Neural progenitor cell (in vitro differentiated cells): Measurements from ENCODE around the gene TRMT61A. TPM values are rescaled to one million over a fixed set of nuclear protein-coding genes. Genes with fewer than 3 reads are reported as not detected.

Source experiments
- DNase-seq: peaks from one replicate; pipeline ENCODE4 v3.0.0-alpha.2; 2016; ENCODE audit warnings: low spot score
- H2AFZ ChIP-seq: fragments of 200-600 bp; sonication (generic); replicated peaks from 2 replicates; pipeline ENCODE4 v1.6.1; 2016; ENCODE audit warnings: antibody characterized with exemption
- H3F3A ChIP-seq: fragments of 200-600 bp; sonication (generic); 2 replicates; pipeline ENCODE4 v1.6.1; 2016; ENCODE audit warnings: antibody characterized with exemption, low read depth
- H3K27ac ChIP-seq: fragments of 200-600 bp; sonication (generic); 2 replicates; pipeline ENCODE4 v1.5.1; 2016; ENCODE audit warnings: mild to moderate bottlenecking
- H3K27me3 ChIP-seq: fragments of 200-600 bp; sonication (generic); 2 replicates; pipeline ENCODE4 v1.6.1; 2016; ENCODE audit warnings: mild to moderate bottlenecking, moderate library complexity
- H3K36me3 ChIP-seq: fragments of 200-600 bp; sonication (generic); 2 replicates; pipeline ENCODE4 v1.5.1; 2016
- H3K4me1 ChIP-seq: fragments of 200-600 bp; sonication (generic); 2 replicates; pipeline ENCODE4 v1.6.1; 2016; ENCODE audit warnings: mixed run types
- H3K4me2 ChIP-seq: fragments of 200-600 bp; sonication (generic); 2 replicates; pipeline ENCODE4 v1.6.1; 2016
- H3K4me3 ChIP-seq: fragments of 200-600 bp; sonication (generic); 2 replicates; pipeline ENCODE4 v1.5.1; 2016
- H3K79me2 ChIP-seq: fragments of 200-600 bp; sonication (generic); 2 replicates; pipeline ENCODE4 v1.6.1; 2016; ENCODE audit warnings: low read depth
- H3K9ac ChIP-seq: fragments of 200-600 bp; sonication (generic); 2 replicates; pipeline ENCODE4 v1.6.1; 2016
- H3K9me3 ChIP-seq: fragments of 200-600 bp; sonication (generic); 2 replicates; pipeline ENCODE4 v1.5.1; 2016; ENCODE audit warnings: low read depth
- H4K20me1 ChIP-seq: fragments of 200-600 bp; sonication (generic); 2 replicates; pipeline ENCODE4 v1.6.1; 2016; ENCODE audit warnings: low read depth
- H3K27ac Mint-ChIP-seq: 3 replicates; pipeline ENCODE4 v1.8.0; 2021; ENCODE audit warnings: mixed read lengths
- H3K27me3 Mint-ChIP-seq: 2 replicates; pipeline ENCODE4 v1.8.0; 2022; ENCODE audit warnings: low read depth, mild to moderate bottlenecking, inconsistent platforms, moderate library complexity, mixed read lengths; ENCODE audit not compliant: insufficient read depth
- H3K36me3 Mint-ChIP-seq: 3 replicates; pipeline ENCODE4 v1.8.0; 2021; ENCODE audit warnings: mixed read lengths
- H3K4me1 Mint-ChIP-seq: 3 replicates; pipeline ENCODE4 v1.8.0; 2021; ENCODE audit warnings: mixed read lengths
- H3K4me3 Mint-ChIP-seq: 3 replicates; pipeline ENCODE4 v1.8.0; 2021; ENCODE audit warnings: mild to moderate bottlenecking, moderate library complexity, mixed read lengths
- H3K9me3 Mint-ChIP-seq: 3 replicates; pipeline ENCODE4 v1.8.0; 2020; ENCODE audit warnings: mixed read lengths
- CTCF ChIP-seq: fragments of 200-600 bp; sonication (generic); IDR thresholded peaks from 2 replicates; pipeline ENCODE4 v1.5.1; 2017; ENCODE audit warnings: antibody characterized with exemption, mild to moderate bottlenecking
- EZH2 ChIP-seq: fragments of 200-600 bp; sonication (generic); IDR thresholded peaks from 2 replicates; pipeline ENCODE4 v1.6.1; 2017; ENCODE audit warnings: antibody characterized with exemption, mild to moderate bottlenecking, moderate library complexity
- EZH2phosphoT487 ChIP-seq: fragments of 200-600 bp; sonication (generic); IDR thresholded peaks from 2 replicates; pipeline ENCODE4 v1.6.1; 2017; ENCODE audit warnings: antibody characterized with exemption
- total RNA-seq: library from RNA; depleted of rRNA; stranded (reverse); fragments of >200 nt; gene quantifications from 2 replicates; pipeline ENCODE4 v1.2.3, GENCODE V29; 2015; ENCODE audit warnings: low replicate concordance

The TRMT61A gene
- total RNA-seq, 1 donor from 2014 or later: 1.2 TPM

GRCh38 chr14:103528146-103528586 is 830 bp upstream of the TRMT61A start:
- no peak for TF ChIP-seq CTCF
- no peak for TF ChIP-seq EZH2
- no peak for TF ChIP-seq EZH2phosphoT487
- H2AFZ ChIP-seq: no peak overlapping the region
- H3K9me3 Mint-ChIP-seq: no peaks in the 10 kb centered on the region
- peak overlapping the region; percentile 96 for H3K4me3 Mint-ChIP-seq
- H3K4me2 ChIP-seq: peak overlapping the region; percentile 93
- no peak for DNase-seq
- H3K9ac ChIP-seq: peak overlapping the region; percentile 38
- no peak overlapping the region for H3K27ac ChIP-seq
- H3K36me3 ChIP-seq: no peaks in the 10 kb centered on the region
- H3K36me3 Mint-ChIP-seq: no peaks in the 10 kb centered on the region
- peaks cover 51% of the 10 kb centered on the region for H3K4me1 Mint-ChIP-seq
- peak overlapping the region; percentile 97 for H3K27ac Mint-ChIP-seq
- H3K79me2 ChIP-seq: peaks cover 17% of the 10 kb centered on the region
- H4K20me1 ChIP-seq: peaks cover 28% of the 10 kb centered on the region
- no peaks in the 10 kb centered on the region for H3K9me3 ChIP-seq
- peaks cover 17% of the 10 kb centered on the region for H3K27me3 ChIP-seq
- peaks cover 11% of the 10 kb centered on the region for H3K27me3 Mint-ChIP-seq
- peaks cover 14% of the 10 kb centered on the region for H3F3A ChIP-seq
- H3K4me3 ChIP-seq: peak overlapping the region; percentile 88
- H3K4me1 ChIP-seq: peaks cover 25% of the 10 kb centered on the region

DNA sequence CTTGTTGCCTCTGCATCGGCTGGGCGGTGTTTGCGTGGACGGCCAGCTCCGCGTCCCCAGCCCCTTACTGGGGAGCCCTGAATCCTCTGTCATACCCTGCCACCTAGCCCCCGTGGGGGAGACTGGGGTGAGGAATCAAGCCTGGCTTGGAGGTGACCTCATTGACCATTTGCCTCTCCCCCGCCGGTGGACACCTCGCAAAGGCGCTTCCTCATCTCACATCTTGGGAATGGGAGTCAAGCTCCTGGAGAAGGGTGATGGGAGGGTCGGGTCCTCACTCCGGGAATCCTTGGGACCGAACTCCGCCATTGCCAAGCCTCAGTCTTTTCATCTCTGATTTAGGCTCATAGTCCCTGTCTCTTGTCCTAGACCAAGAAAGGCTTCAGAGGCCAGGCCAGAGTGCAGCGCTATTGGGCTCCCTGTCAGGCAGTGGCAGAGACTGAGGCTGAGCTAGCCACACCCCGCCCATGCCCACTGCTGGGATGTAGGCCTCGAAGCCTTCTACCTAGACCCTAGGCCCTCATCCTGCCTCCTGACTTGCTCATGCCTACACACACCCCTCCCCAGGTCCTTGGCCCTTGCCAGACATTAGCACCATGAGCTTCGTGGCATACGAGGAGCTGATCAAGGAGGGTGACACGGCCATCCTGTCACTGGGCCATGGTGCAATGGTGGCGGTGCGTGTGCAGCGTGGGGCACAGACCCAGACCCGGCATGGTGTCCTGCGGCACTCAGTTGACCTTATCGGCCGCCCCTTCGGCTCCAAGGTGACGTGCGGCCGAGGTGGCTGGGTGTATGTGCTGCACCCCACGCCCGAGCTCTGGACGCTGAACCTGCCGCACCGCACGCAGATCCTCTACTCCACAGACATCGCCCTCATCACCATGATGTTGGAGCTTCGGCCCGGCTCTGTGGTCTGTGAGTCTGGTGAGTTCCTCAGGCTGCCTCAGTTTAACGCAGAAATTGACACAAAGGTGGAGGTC is 678 bp downstream of the TRMT61A start:
- H3K4me1 ChIP-seq: peaks cover 17% of the 10 kb centered on the region
- peaks cover 28% of the 10 kb centered on the region for H4K20me1 ChIP-seq
- no peak for TF ChIP-seq EZH2phosphoT487
- peak overlapping the region; percentile 31 for H3K9ac ChIP-seq
- H3K4me3 ChIP-seq: peak overlapping the region; percentile 88
- Mint-ChIP-seq H3K36me3 (no peaks in the 10 kb centered on the region), H3K4me3 (peak overlapping the region; percentile 96), H3K4me1 (peaks cover 38% of the 10 kb centered on the region), H3K27ac (no peak overlapping the region), H3K27me3 (peaks cover 4% of the 10 kb centered on the region), H3K9me3 (no peaks in the 10 kb centered on the region)
- H3K9me3 ChIP-seq: no peaks in the 10 kb centered on the region
- peak overlapping the region; percentile 93 for H3K4me2 ChIP-seq
- H3K79me2 ChIP-seq: peaks cover 17% of the 10 kb centered on the region
- H3K27me3 ChIP-seq: peaks cover 2% of the 10 kb centered on the region
- H2AFZ ChIP-seq: peak overlapping the region; percentile 60
- H3K36me3 ChIP-seq: no peaks in the 10 kb centered on the region
- H3K27ac ChIP-seq: no peak overlapping the region
- DNase-seq: no peak
- peaks cover 1% of the 10 kb centered on the region for H3F3A ChIP-seq

DNA sequence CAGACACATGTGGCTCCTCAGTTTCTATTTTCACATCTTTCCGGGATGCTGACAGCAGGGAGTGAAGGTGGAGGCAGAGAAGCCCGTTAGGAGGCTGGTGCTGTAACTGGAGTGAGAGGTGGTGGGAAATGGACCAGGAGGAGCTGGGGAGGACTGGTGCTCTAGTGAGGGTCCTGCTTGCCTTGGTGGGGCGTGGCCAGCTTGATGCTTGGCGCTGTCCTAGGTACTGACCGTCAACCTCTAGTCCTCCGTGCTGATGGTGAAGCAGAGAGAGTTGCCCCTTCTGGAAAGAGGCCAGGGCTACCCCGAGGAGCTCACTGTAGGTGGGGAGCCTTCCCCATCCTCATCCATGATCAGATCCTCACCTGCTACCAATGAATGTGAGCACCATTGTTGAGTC is 1.4 kb downstream of the TRMT61A start:
- peaks cover 17% of the 10 kb centered on the region for H3K79me2 ChIP-seq
- H3K4me2 ChIP-seq: peak overlapping the region; percentile 93
- no peaks in the 10 kb centered on the region for H3K36me3 Mint-ChIP-seq
- peaks cover 4% of the 10 kb centered on the region for H3K27me3 Mint-ChIP-seq
- no peaks in the 10 kb centered on the region for H3K9me3 ChIP-seq
- peaks cover 28% of the 10 kb centered on the region for H4K20me1 ChIP-seq
- H3K36me3 ChIP-seq: no peaks in the 10 kb centered on the region
- H3K4me3 ChIP-seq: peak overlapping the region; percentile 88
- no peak overlapping the region for H3K27ac ChIP-seq
- TF ChIP-seq EZH2 (no peak), CTCF (no peak), EZH2phosphoT487 (no peak)
- no peaks in the 10 kb centered on the region for H3K27me3 ChIP-seq
- peak overlapping the region; percentile 96 for H3K4me3 Mint-ChIP-seq
- DNase-seq: peak; percentile 89
- peaks cover 15% of the 10 kb centered on the region for H3K4me1 ChIP-seq
- no peak overlapping the region for H3K27ac Mint-ChIP-seq
- H3K9ac ChIP-seq: no peak overlapping the region
- H2AFZ ChIP-seq: no peak overlapping the region
- no peaks in the 10 kb centered on the region for H3F3A ChIP-seq
- no peaks in the 10 kb centered on the region for H3K9me3 Mint-ChIP-seq
- peaks cover 31% of the 10 kb centered on the region for H3K4me1 Mint-ChIP-seq

DNA sequence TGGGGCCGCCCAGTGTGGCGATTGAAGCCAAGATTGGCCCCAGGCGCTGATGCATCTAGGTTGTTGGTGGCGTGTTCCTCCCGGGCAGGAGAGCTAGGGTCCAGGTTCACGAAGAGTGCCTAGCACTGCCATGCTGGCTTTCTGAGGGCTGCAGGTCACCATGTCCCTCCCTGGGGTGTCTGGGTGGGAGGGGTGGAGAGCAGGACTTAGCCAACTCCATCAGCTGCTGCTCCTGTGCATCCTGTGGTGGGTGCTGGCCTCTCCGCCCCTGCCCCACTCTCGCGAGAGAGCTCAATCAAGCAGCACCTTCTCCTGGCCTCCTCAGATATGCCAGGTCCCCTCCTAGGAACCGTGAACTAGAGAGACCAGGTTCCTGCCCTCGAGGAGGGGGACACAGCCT is 1.8 kb downstream of the TRMT61A start:
- H3K4me3 Mint-ChIP-seq: peak overlapping the region; percentile 96

More for the DNA sequence above, 1.8 kb downstream of the TRMT61A start:
- Histone ChIP-seq H3K4me1 (peaks cover 13% of the 10 kb centered on the region), H3K79me2 (peaks cover 17% of the 10 kb centered on the region), H3F3A (no peaks in the 10 kb centered on the region), H3K36me3 (no peaks in the 10 kb centered on the region), H3K9ac (no peak overlapping the region), H3K4me2 (no peak overlapping the region), H3K4me3 (no peak overlapping the region), H4K20me1 (peaks cover 28% of the 10 kb centered on the region), H3K9me3 (no peaks in the 10 kb centered on the region), H3K27ac (no peak overlapping the region), H2AFZ (no peak overlapping the region), H3K27me3 (no peaks in the 10 kb centered on the region)
- H3K27me3 Mint-ChIP-seq: peaks cover 4% of the 10 kb centered on the region
- H3K4me1 Mint-ChIP-seq: peaks cover 27% of the 10 kb centered on the region
- no peak overlapping the region for H3K27ac Mint-ChIP-seq
- DNase-seq: no peak
- no peak for TF ChIP-seq EZH2phosphoT487
- no peak for TF ChIP-seq EZH2
- no peak for TF ChIP-seq CTCF
- H3K9me3 Mint-ChIP-seq: no peaks in the 10 kb centered on the region
- no peaks in the 10 kb centered on the region for H3K36me3 Mint-ChIP-seq
